NCI-H82 (cell line): ENCODE results near the gene CYP2C18.
"Not testable (repeated sequence)": the region's sequence is repeated elsewhere in the genome, so short reads cannot be mapped to it uniquely, and the experiment has no call there.

Source experiments
- DNase-seq: peaks from one replicate; lab custom pipeline; 2025; lab: John Stamatoyannopoulos, UW

The CYP2C18 gene

DNA sequence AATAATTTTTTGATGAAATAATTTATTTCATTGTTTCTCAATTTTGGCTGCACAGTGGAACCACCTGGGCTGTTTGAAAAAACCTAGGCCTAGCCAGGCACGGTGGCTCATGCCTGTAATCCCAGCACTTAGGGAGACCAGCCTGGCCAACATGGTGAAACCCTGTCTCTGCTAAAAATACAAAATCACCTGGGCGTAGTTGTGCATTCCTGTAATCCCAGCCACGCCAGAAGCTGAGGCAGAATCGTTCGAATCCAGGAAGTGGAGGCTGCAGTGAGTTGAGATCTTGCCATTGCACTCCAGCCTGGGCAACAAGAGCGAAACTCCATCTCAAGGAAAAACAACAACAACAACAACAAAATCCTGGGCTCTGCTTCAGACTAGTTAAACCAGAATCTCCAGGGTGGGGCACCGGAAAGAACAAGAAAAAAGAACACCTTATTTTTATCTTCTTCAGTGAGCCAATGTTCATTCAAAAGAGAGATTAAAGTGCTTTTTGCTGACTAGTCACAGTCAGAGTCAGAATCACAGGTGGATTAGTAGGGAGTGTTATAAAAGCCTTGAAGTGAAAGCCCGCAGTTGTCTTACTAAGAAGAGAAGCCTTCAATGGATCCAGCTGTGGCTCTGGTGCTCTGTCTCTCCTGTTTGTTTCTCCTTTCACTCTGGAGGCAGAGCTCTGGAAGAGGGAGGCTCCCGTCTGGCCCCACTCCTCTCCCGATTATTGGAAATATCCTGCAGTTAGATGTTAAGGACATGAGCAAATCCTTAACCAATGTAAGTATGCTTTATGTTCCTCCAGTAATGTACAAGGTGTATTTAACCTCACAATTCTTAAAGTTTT, at the start of gene CYP2C18:
CYP2C18 (plus strand) TSS at position 516 of the 841 bp plus-strand sequence; CDS start at position 607, 91 bp downstream.
- no peak for DNase-seq

DNA sequence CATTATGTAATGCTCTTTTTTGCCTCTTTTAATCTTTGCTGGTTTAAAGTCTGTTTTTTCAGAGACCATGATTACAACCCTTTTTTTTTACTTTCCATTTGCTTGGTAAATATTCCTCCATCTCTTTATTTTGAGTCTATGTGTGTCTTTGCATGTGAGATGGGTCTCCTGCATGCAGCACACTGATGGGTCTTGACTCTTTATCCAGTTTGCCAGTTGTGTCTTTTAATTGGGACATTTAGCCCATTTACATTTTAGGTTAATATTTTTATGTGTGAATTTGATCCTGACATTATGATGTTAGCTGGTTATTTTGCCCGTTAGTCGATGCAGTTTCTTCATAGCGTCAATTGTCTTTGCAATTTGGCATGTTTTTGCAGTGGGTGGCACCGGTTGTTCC, 45.4 kb upstream of the CYP2C18 start:
- not testable (repeated sequence) for DNase-seq

DNA sequence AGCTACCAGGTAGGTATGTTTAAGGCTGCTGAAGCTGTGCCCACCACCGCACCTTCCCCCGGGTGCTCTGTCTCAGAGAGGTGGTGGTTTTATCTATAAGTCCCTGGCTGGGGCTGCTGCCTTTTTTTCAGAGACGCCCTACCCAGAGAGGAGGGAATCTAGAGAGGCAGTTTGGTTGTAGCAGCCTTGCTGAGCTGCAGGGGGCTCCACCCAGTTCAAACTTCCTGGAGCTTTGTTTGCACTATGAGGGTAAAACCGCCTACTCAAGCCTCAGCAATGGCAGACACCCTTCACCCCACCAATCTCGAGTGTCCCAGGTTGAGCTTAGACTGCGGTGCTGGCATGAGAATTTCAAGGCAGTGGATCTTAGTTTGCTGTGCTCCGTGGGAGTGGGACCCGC, 43.6 kb upstream of the CYP2C18 start:
- DNase-seq: no peak

DNA sequence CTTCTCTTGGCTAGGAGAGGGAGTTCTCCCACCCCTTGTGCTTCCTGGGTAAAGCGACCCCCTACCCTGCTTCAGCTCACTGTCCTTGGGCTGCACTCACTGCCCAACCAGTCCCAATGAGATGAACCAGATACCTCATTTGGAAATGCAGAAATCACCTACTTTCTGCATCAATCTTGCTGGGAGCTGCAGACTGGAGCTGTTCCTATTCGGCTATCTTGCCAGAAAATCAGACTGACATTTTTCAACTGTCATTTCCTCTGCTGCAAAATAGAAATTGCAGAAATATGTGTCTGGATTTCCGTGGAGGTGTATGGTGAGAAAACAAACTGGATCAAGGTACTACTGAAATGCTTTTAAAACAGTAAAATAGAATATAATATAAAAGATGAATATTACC, 43.0 kb upstream of the CYP2C18 start:
- DNase-seq: no peak

DNA sequence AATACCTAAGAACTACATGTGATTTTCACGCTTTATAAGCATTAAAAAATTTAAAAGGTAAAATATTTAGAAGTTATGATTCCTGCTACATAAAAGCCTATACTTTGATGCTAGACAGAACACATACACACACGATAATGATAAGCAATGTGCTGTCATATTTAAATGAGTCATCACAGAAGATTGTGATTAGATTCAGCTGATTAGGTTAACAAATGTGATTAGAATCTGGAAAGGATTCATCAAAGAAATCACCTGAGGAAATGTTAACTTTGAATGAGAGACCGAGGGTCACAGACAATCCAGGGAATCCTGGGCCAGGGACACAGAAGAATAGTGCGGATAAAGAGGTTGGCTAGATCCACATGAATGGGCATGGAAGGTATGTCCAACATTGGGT, 42.0 kb upstream of the CYP2C18 start:
- no peak for DNase-seq

DNA sequence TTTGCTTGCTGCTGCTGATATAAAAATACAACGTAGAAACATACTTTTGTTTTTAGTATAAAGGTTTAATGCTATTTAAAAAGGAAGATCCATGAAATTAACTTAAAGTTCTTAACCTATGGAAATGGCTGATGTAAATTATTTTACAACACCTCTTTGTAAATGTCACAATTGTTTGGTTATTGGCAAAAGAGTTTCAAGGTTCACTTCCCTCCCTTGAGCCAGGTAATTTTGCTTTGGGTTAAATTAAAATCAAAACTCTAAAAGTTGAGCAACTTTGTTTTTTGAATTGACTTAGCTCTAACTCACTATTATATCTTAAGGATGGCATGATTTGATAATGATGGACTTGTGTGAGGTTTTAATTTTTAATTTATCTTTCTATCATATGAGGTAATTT, 39.2 kb upstream of the CYP2C18 start:
- DNase-seq: no peak

DNA sequence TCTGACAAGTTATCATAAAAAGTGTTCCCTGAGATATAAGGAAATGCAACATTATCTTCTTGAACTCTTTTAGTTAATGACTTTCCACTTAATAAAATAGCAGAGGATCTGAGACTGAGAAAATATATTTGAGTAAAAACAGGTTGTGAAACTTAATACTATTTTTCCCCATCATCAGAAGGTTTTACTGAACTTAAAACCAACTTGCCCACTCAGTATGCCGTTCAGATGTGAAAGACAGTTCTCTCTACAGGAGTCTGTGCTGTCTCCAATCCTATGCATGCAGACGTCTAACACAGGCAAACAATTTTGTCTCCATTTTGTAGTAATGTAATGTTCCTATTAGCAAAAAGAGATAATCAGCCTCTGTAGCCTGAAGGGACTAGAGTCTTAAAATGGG, 38.2 kb upstream of the CYP2C18 start:
- no peak for DNase-seq

DNA sequence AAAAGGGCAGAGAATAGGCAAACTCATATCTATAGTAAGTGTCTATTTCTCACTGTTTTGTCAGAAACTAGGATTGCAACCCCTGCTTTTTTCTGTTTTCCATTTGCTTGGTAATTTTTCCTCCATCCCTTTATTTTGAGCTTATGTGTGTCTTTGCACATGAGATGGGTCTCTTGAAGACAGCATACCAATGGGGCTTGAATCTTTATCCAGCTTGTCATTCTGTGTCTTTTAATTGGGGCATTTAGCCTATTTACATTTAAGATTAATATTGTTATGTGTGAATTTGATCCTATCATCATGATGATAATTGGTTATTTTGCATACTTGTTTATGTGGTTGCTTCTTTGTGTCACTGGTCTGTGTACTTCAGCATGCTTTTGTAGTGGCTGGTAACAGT, 28.3 kb upstream of the CYP2C18 start:
- DNase-seq: not testable (repeated sequence)

DNA sequence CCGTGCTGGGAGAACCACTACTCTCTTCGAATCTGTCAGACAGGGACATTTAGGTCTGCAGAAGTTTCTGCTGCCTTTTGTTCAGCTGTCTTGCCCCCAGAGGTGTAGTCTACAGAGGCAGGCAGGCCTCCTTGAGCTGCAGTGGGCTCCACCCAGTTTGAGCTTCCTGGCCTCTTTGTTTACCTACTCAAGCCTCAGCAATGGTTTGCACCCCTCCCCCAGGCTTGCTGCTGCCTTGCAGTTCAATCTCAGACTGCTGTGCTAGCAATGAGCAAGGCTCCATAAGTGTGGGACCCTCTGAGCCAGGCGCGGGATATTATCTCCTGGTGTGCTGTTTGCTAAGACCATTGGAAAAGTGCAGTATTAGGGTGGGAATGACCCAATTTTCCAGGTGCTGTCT, 20.5 kb upstream of the CYP2C18 start:
- DNase-seq: not testable (repeated sequence)

DNA sequence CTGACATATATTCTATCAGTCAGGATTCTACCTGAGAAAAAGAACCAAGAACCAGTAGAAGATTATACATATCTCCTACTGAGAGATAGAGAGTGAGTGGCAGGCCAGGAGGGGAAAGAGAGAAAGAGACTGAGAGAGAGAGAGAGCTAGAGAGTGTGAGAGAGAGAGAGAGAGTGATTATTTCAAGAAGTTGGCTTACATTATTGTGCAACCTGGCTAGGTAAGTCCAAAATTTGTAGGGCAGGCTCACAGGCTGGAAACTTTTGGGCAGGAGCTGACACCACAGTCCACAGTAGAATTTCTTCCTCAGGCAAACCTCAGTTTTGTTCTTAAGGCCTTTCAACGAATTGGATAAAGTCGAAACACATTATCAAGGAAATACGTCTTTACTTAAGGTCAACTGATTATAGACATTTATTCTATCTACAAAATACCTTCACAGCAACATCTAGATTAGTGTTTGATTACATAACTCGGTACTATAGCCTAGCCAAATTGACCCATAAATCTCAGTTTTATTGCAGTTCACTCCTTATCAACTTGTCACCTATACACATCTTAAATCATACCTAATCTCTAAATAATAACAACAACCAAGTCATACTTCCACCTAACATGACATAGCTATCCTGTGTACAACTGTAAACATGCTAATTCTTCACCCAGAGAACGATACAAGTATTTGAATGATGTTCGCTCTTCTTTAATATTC, 17.0 kb upstream of the CYP2C18 start:
- DNase-seq: no peak

DNA sequence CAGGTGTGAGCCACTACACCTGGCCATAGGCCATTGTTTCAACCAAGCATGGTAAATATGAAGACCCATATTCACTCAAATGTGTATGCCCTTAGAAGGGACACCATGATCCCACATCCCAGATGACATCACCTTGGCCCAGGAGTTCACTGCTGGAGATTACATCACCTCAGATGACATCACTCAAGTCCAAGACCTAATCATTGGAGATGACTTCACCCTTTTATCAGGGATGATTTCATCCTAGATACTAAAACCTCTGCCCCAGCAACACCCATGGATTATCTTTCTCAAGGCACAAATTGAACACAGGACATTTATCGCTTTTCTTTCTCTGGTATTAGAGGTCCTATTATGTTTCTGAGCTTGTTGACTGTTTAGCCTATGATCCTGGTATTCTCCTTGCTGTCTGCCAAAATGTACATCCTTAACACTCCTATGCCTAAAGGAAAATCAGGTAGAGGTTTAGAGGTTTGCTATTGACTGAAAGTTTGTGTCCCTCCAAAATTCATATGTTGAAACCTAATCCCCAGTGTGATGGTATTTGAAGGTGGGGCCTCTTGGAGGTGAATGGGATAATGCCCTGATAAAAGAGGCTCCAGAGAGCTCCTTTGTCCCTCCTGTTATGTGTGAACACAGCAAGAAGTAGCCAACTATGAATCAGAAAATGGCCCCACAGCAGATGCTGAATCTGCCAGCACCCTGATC, 9.8 kb upstream of the CYP2C18 start:
- DNase-seq: no peak

DNA sequence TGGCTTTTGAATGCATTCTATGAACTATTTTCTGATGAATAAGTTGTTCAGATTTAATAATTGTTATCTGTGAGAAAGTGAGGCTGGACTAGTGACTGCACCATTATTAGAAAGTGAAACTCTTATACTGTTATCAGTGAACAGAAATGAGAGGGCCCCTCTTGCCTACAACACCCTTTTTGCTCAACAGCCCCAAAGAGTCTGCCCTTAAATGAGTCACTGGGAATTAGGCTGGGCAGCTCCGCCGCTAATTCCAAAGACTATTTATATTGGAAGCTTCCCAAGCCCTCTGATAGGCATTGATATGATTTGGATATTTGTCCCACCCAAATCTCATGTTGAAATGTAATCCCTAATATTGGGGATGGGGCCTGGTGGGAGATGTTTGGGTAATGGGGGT, 7.0 kb upstream of the CYP2C18 start:
- no peak for DNase-seq

DNA sequence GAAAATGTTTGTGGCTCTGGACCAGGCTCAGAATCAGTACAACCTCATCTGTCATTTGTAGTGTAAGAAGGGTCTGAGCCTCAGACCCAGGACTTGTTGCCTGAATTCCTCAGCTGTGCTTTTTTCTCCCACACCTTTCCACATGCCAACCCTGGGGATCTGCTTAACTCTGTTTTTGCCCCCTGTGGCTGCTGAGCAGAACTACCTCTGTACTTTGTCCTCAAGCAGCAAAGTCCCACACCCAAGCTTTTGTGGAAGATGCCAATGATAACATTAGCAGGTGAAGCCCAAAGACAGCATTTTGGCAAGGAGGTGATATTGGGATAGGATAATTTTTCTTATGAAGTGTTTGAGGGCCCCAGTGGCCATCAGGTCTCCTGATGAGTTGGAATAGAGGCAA, 5.8 kb upstream of the CYP2C18 start:
- DNase-seq: peak; percentile 13

DNA sequence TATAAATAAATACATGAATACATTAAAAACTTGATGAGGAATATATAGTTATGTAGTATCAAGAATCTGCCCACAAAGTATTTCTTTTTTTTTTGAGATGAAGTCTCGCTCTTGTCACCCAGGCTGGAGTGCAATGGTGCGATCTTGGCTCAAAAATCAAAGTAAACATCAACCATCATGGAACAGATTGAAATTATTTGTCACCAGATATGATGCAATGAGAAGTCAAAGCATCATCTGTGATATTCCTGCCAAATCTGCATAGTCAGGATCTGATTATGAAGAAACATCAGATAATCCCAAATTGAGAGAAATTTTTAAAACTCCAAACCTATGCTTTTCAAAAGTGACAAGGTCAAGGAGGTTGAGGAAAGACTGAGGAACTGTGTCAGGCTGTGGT, 5.1 kb upstream of the CYP2C18 start:
- no peak for DNase-seq

DNA sequence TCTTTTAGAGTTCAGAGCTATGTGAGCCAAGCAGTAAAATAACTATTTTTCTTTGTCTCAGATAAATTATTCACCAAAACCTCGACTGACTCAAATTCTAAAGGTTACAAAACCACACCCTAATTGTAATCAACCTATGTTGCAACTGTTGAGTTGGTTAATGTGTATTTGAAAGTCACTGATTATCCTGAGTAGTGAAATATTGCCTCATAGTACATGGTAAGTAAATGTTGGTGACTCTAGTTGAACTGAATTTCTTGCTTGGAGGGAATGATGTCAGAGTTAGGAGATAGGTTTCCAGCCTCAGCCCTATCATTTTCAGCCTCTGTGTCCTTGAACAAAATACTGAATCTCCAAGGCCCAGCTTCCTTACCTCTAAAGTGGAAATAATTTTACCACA, 3.0 kb upstream of the CYP2C18 start:
- no peak for DNase-seq

DNA sequence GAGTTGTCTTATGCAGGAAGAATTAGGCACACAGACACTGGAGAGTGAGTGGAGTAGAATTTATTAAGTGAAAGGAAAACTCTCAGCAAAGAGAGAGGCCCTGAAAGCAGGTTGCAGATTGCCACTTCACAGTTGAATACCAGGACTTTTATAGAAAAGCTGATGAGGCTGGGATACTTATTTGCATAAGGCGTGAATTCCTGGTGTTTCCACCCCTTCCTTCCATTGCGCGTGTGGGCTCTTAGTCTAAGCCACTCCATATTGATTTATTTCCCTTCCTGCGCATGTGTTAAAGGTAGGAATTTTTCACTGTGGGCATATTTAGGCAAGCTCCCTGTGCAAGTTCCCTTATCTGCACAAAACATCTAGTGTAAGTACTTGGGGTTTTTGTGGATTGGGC, 893 bp upstream of the CYP2C18 start:
- DNase-seq: not testable (repeated sequence)

DNA sequence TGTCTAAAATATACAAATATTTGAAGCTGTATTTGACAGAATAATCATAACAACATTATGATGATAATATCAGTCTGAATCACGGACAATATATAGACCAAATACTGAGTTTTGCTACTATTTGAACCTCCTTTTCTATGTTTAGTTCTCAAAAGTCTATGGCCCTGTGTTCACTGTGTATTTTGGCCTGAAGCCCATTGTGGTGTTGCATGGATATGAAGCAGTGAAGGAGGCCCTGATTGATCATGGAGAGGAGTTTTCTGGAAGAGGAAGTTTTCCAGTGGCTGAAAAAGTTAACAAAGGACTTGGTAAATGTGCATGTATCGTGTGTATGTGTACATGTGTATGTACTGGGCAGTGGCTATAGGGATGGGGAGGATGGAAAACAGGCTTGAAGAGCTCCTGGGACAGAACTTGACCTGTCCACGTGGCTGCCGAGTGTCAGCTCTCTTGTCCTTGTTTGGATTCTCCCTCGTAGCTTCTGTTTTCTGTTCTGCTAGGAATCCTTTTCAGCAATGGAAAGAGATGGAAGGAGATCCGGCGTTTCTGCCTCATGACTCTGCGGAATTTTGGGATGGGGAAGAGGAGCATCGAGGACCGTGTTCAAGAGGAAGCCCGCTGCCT, 4.2 kb downstream of the CYP2C18 start:
- no peak for DNase-seq

DNA sequence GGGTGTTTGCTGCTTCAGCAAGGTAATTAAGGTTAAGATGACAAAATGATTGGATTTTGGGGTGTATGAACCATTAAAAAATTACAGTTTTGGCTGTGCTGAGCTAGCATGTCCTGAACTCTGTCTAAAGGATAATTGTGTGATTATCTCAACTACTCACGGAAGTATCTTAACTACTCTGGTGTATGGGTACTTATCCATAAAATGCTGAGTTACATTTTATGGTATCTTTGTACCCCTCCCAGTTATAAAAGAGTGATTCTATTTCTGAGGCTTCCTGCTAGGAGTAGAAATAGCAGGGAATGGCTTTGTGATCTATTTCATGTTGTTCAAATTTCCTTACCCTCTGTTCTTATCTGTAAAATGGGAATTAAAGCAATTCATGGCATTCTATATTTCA, 22.6 kb downstream of the CYP2C18 start:
- DNase-seq: no peak

DNA sequence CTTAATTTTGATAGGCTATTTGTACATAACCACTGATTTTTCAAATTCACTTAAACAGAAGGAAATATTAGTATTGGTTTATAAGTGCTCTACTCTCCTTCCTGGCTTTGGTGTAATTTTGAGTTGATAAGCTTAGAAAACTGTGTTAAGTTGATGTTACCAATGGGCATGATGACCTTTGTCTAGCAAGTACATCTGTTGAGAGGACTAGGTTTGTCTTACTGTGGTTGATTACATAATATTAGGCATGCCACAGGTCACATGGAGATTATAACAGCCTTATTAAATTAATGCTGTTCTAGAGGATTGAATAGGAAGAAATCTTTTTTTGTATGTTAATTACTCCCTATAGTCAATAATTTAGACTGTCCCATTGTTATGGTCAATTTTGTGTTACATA, 27.0 kb downstream of the CYP2C18 start:
- no peak for DNase-seq

DNA sequence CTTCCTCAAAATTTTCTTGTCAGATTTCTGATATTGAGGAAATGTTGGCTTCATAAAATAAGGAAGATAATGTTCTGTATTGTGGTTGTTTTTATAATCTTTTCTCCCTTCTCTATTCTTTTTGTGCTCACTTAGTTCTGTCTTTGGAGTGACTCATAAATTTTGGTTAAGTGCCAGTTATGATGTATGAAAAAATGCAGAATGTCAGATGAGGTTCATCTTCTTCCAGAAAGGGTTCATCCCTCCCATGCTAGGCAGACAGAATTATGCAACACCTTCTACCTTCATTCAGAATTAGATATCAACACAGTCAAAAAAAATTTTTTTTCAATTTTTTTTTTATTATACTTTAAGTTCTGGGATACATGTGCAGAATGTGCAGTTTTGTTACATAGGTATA, 42.3 kb downstream of the CYP2C18 start:
- DNase-seq: no peak

DNA sequence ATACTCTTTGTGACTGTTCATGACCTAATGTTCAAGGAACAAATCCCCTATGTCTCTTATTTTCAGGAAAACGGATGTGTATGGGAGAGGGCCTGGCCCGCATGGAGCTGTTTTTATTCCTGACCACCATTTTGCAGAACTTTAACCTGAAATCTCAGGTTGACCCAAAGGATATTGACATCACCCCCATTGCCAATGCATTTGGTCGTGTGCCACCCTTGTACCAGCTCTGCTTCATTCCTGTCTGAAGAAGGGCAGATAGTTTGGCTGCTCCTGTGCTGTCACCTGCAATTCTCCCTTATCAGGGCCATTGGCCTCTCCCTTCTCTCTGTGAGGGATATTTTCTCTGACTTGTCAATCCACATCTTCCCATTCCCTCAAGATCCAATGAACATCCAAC, 51.7 kb downstream of the CYP2C18 start:
- no peak for DNase-seq

DNA sequence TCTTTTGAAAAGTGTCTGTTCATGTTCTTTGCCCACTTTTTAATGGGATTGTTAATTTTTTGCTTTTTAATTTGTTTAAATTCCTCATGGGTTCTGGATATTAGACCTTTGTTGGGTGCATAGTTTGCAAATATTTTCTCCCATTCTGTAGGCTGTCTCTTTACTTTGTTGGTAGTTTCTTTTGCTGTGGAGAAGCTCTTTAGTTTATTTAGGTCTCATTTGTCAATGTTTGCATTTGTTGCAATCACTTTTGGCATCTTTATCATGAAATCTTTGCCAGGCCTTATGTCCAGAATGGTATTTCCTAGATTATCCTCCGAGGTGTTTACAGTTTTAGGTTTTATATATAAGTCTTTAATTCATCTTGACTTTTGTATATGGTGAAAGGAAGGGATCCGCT, 55.1 kb downstream of the CYP2C18 start:
- no peak for DNase-seq
